GM12878 (cell line): Measurements from ENCODE around the gene SCYGR3. TPM values are rescaled to one million over a fixed set of nuclear protein-coding genes. Genes with fewer than 3 reads are reported as not detected.
A peak's percentile ranks its signal among the peaks of the same experiment; 100 is the strongest.

Experiments used
- BHLHE40 ChIP-seq, 2 experiments: fragments of 450-650 bp in 1 of 2; IDR thresholded peaks; 2 replicates each; pipeline ENCODE4 v1.6.1; 2011 to 2017; ENCODE audit warnings: low read depth in 2 of 2, borderline replicate concordance in 1 of 2, improper control_type of control experiment in 1 of 2, low read length in 1 of 2, mild to moderate bottlenecking in 1 of 2
- CEBPB ChIP-seq, 2 experiments: fragments of 150-350 bp in 1 of 2; IDR thresholded peaks; 2 replicates each; pipeline ENCODE4 v1.6.1; 2012 to 2014; ENCODE audit warnings: low read depth in 2 of 2, low read length in 2 of 2, borderline replicate concordance in 1 of 2, inconsistent platforms in 1 of 2
- HCFC1 ChIP-seq: fragments of 150-350 bp; IDR thresholded peaks from 2 replicates; pipeline ENCODE4 v1.6.1; 2014; ENCODE audit warnings: low read length
- IKZF2 ChIP-seq, 2 experiments: fragments of 450-650 bp; IDR thresholded peaks; 2 replicates each; pipeline ENCODE4 v1.6.1; 2017; ENCODE audit warnings: mild to moderate bottlenecking in 2 of 2, moderate library complexity in 2 of 2
- LARP7 ChIP-seq: fragments of 450-650 bp; IDR thresholded peaks from 2 replicates; pipeline ENCODE4 v1.6.1; 2017; ENCODE audit warnings: mild to moderate bottlenecking
- MEF2B ChIP-seq: fragments of 450-650 bp; IDR thresholded peaks from 2 replicates; pipeline ENCODE4 v1.6.1; 2018; ENCODE audit warnings: mild to moderate bottlenecking, moderate library complexity; ENCODE audit not compliant: partially characterized antibody, poor library complexity, severe bottlenecking
- NR2C2 ChIP-seq: IDR thresholded peaks from 2 replicates; pipeline ENCODE4 v1.6.1; 2011; ENCODE audit warnings: borderline replicate concordance, low read depth; ENCODE audit not compliant: control insufficient read depth, insufficient read length
- PRDM15 ChIP-seq: fragments of 450-650 bp; formaldehyde crosslinking; IDR thresholded peaks from 2 replicates; pipeline ENCODE4 v1.4.0; 2020; ENCODE audit warnings: mild to moderate bottlenecking, moderate library complexity
- ZNF592 ChIP-seq: fragments of 450-650 bp; IDR thresholded peaks from 2 replicates; pipeline ENCODE4 v1.6.1; 2017; ENCODE audit warnings: mild to moderate bottlenecking, moderate library complexity
- ZNF687 ChIP-seq: fragments of 450-650 bp; IDR thresholded peaks from 2 replicates; pipeline ENCODE4 v1.6.1; 2017; ENCODE audit warnings: mild to moderate bottlenecking, moderate library complexity
- ZZZ3 ChIP-seq: IDR thresholded peaks from 2 replicates; pipeline ENCODE4 v1.6.1; 2011; ENCODE audit warnings: low read depth; ENCODE audit not compliant: control insufficient read depth, insufficient read length
- polyA plus RNA-seq, 11 experiments: library from polyadenylated mRNA; depleted of rRNA in 4 of 11; unstranded in 6 of 11; stranded (reverse) in 5 of 11; fragments of >200 nt; fragmentation: Nextera tagmentation in 4 of 11; fragmentation: Illumina TruSeq in 1 of 11; extraction: Ambion mirVana in 4 of 11; extraction: Trizol in 1 of 11; gene quantifications; 1 replicate in 1 of 11; 2 replicates in 10 of 11; pipeline versions ENCODE4 v1.2.1 to v1.2.3, GENCODE V29; 2011 to 2016; ENCODE audit warnings: inconsistent platforms in 2 of 11, missing spikeins in 2 of 11, low read depth in 1 of 11
- total RNA-seq, 4 experiments: library from RNA; depleted of rRNA in 3 of 4; stranded (reverse); fragments of >200 nt in 3 of 4; fragmentation: Illumina TruSeq in 1 of 4; extraction: Trizol in 1 of 4; gene quantifications; 2 replicates each; pipeline versions ENCODE4 v1.2.1 to v1.2.3, GENCODE V29; 2013 to 2021

The SCYGR3 gene
- total and polyA plus RNA-seq, 10 of the 15 experiments (the other 5 are each of a cell fraction or from before 2014, with no cell fraction given), result not detected

GRCh38 chr2:227608561-227609338, 5.9 kb downstream of the SCYGR3 start (continued):
- TF ChIP-seq PRDM15 (CRISPR knock-in tag) (no peak), LARP7 (peak; percentile 41; the same call in 1 of the 2 replicates), ZNF687 (no peak), ZNF592 (no peak), CEBPB (IDR thresholded peaks at IDR 0.05; ENCODE audit: borderline replicate concordance in 1 of 2, low read depth in 2 of 2, low read length in 2 of 2) (no peak), HCFC1 (no peak), MEF2B (peak; percentile 21), ZZZ3 (no peak), IKZF2 (IDR thresholded peaks at IDR 0.05) (peak; percentile 84 to 92), NR2C2 (no peak), BHLHE40 (IDR thresholded peaks at IDR 0.05; ENCODE audit: borderline replicate concordance in 1 of 2, low read depth in 2 of 2, low read length in 1 of 2) (peak in 1 of 2 experiments; percentile 73; a peak in 2 of 4 replicates)
